H9 (cell line): ENCODE results near the gene GSG1L. TPM values are rescaled to one million over a fixed set of nuclear protein-coding genes. Genes with fewer than 3 reads are reported as not detected.

ENCODE experiments used
- DNase-seq: peaks from one replicate; pipeline ENCODE4 v3.0.0-alpha.2; 2017
- H2AFZ ChIP-seq: one replicate; pipeline ENCODE4 v1.6.1; 2013; ENCODE audit warnings: mild to moderate bottlenecking, low read length, control low read depth, moderate library complexity
- H2AK5ac ChIP-seq: 2 replicates; pipeline ENCODE4 v1.6.1; 2013; ENCODE audit warnings: low read length, control low read depth, mixed read lengths; ENCODE audit not compliant: insufficient read length
- H2BK120ac ChIP-seq: one replicate; pipeline ENCODE4 v1.6.1; 2013; ENCODE audit warnings: low read depth, mild to moderate bottlenecking, low read length, control low read depth, inconsistent platforms; ENCODE audit not compliant: poor library complexity, severe bottlenecking
- H2BK12ac ChIP-seq: 2 replicates; pipeline ENCODE4 v1.6.1; 2013; ENCODE audit warnings: low read length, control low read depth, mixed read lengths, low read depth; ENCODE audit not compliant: insufficient read length
- H2BK15ac ChIP-seq: 2 replicates; pipeline ENCODE4 v1.6.1; 2013; ENCODE audit warnings: low read depth, low read length, control low read depth
- H2BK20ac ChIP-seq: one replicate; pipeline ENCODE4 v1.6.1; 2013; ENCODE audit warnings: low read depth, mild to moderate bottlenecking, low read length, control low read depth, inconsistent platforms; ENCODE audit not compliant: poor library complexity, severe bottlenecking
- H2BK5ac ChIP-seq: 2 replicates; pipeline ENCODE4 v1.6.1; 2013; ENCODE audit warnings: low read length, control low read depth, mixed read lengths; ENCODE audit not compliant: insufficient read length
- H3K14ac ChIP-seq: 2 replicates; pipeline ENCODE4 v1.6.1; 2013; ENCODE audit warnings: low read length, control low read depth; ENCODE audit not compliant: insufficient read depth
- H3K18ac ChIP-seq: 2 replicates; pipeline ENCODE4 v1.6.1; 2013; ENCODE audit warnings: low read depth, mild to moderate bottlenecking, mixed read lengths, low read length, control low read depth; ENCODE audit not compliant: insufficient read length
- H3K23ac ChIP-seq: 2 replicates; pipeline ENCODE4 v1.6.1; 2013; ENCODE audit warnings: low read length, control low read depth, mixed read lengths, low read depth; ENCODE audit not compliant: insufficient read length
- H3K23me2 ChIP-seq: 2 replicates; pipeline ENCODE4 v1.6.1; 2013; ENCODE audit warnings: low read depth, mild to moderate bottlenecking, mixed read lengths, low read length, control low read depth; ENCODE audit not compliant: insufficient read length, poor library complexity, severe bottlenecking
- H3K27ac ChIP-seq: 2 replicates; pipeline ENCODE4 v1.5.1; 2013; ENCODE audit warnings: low read length, control low read depth, mixed read lengths, low read depth; ENCODE audit not compliant: insufficient read length
- H3K27me3 ChIP-seq: 2 replicates; pipeline ENCODE4 v1.6.1; 2013; ENCODE audit warnings: low read length, control low read depth, inconsistent platforms; ENCODE audit not compliant: insufficient read depth
- H3K4ac ChIP-seq: 2 replicates; pipeline ENCODE4 v1.6.1; 2013; ENCODE audit warnings: low read depth, mild to moderate bottlenecking, control low read depth, inconsistent platforms, low read length, moderate library complexity
- H3K4me1 ChIP-seq: 2 replicates; pipeline ENCODE4 v1.6.1; 2013; ENCODE audit warnings: low read length, control low read depth, inconsistent platforms; ENCODE audit not compliant: insufficient read depth
- H3K4me2 ChIP-seq: 2 replicates; pipeline ENCODE4 v1.6.1; 2013; ENCODE audit warnings: low read length, control low read depth, mixed read lengths; ENCODE audit not compliant: insufficient read length, insufficient read depth
- H3K56ac ChIP-seq: 2 replicates; pipeline ENCODE4 v1.6.1; 2013; ENCODE audit warnings: low read depth, mild to moderate bottlenecking, mixed read lengths, low read length, control low read depth; ENCODE audit not compliant: insufficient read length
- H3K79me1 ChIP-seq: 2 replicates; pipeline ENCODE4 v1.6.1; 2013; ENCODE audit warnings: low read depth, mild to moderate bottlenecking, moderate library complexity, low read length, control low read depth, inconsistent platforms; ENCODE audit not compliant: insufficient read depth, poor library complexity, severe bottlenecking
- H3K79me2 ChIP-seq: 2 replicates; pipeline ENCODE4 v1.6.1; 2013; ENCODE audit warnings: low read length, control low read depth, inconsistent platforms; ENCODE audit not compliant: insufficient read depth
- H3K9ac ChIP-seq: 2 replicates; pipeline ENCODE4 v1.6.1; 2013; ENCODE audit warnings: low read length, control low read depth, mixed read lengths; ENCODE audit not compliant: insufficient read length; ENCODE audit errors: extremely low read depth
- H3K9me3 ChIP-seq: one replicate; pipeline ENCODE4 v1.6.1; 2013; ENCODE audit warnings: low read depth, low read length, inconsistent platforms; ENCODE audit not compliant: control insufficient read depth
- H3T11ph ChIP-seq: one replicate; pipeline ENCODE4 v1.6.1; 2013; ENCODE audit warnings: mild to moderate bottlenecking, low read length, control low read depth, inconsistent platforms
- H4K20me1 ChIP-seq: one replicate; pipeline ENCODE4 v1.6.1; 2013; ENCODE audit not compliant: control insufficient read depth, insufficient read length, insufficient read depth
- H4K5ac ChIP-seq: 2 replicates; pipeline ENCODE4 v1.6.1; 2013; ENCODE audit warnings: low read depth, mild to moderate bottlenecking, mixed read lengths, low read length, control low read depth; ENCODE audit not compliant: insufficient read length
- H4K8ac ChIP-seq: replicated peaks from 2 replicates; pipeline ENCODE4 v1.6.1; 2013; ENCODE audit warnings: low read length, control low read depth, mixed read lengths, low read depth; ENCODE audit not compliant: insufficient read length
- H4K91ac ChIP-seq: 2 replicates; pipeline ENCODE4 v1.6.1; 2013; ENCODE audit warnings: low read depth, mild to moderate bottlenecking, moderate library complexity, mixed read lengths, low read length, control low read depth; ENCODE audit not compliant: insufficient read length
- H3K27ac Mint-ChIP-seq, 3 experiments: 2 replicates in 2 of 3; 3 replicates in 1 of 3; pipeline ENCODE4 v1.8.0; 2020 to 2021; ENCODE audit warnings: mixed read lengths in 3 of 3, mild to moderate bottlenecking in 1 of 3, moderate library complexity in 1 of 3
- H3K27me3 Mint-ChIP-seq: 2 replicates; pipeline ENCODE4 v1.8.0; 2021; ENCODE audit warnings: low read depth, mild to moderate bottlenecking, moderate library complexity, mixed read lengths
- H3K36me3 Mint-ChIP-seq, 3 experiments: 2 replicates in 2 of 3; 3 replicates in 1 of 3; pipeline ENCODE4 v1.8.0; 2020 to 2021; ENCODE audit warnings: low read depth in 3 of 3, mixed read lengths in 3 of 3; ENCODE audit not compliant: insufficient read depth in 1 of 3
- H3K4me1 Mint-ChIP-seq, 2 experiments: 2 replicates each; pipeline ENCODE4 v1.8.0; 2020; ENCODE audit warnings: mixed read lengths in 2 of 2
- H3K4me3 Mint-ChIP-seq, 2 experiments: 2 replicates in 1 of 2; 3 replicates in 1 of 2; pipeline ENCODE4 v1.8.0; 2020 to 2021; ENCODE audit warnings: mild to moderate bottlenecking in 2 of 2, mixed read lengths in 2 of 2, moderate library complexity in 1 of 2
- H3K9me3 Mint-ChIP-seq, 2 experiments: 2 replicates in 1 of 2; 3 replicates in 1 of 2; pipeline ENCODE4 v1.8.0; 2020; ENCODE audit warnings: mild to moderate bottlenecking in 2 of 2, mixed read lengths in 2 of 2, moderate library complexity in 1 of 2
- WGBS: extraction: QIAGEN DNeasy Blood & Tissue Kit; methylation state at CpG from one replicate; pipeline ENCODE4 v1.1.7; 2013; ENCODE audit warnings: missing lambda C conversion rate, low lambda C conversion rate, mixed read lengths; ENCODE audit not compliant: insufficient read length; ENCODE audit errors: extremely low coverage; 5-methylcytosine and 5-hydroxymethylcytosine counted together
- total RNA-seq: library from RNA; stranded (reverse); gene quantifications from 2 replicates; pipeline ENCODE4 v1.2.1, GENCODE V29; 2021
- TF ChIP-seq, protein P1 (sequence below): fragments of 200-600 bp; sonication (generic); conservative IDR thresholded peaks from 3 replicates; pipeline ENCODE4 v1.8.0; 2021; ENCODE audit warnings: antibody characterized with exemption, mild to moderate bottlenecking

GSG1L gene
- total RNA-seq, 1 experiment from 2014 or later, result 0.35 TPM

DNA sequence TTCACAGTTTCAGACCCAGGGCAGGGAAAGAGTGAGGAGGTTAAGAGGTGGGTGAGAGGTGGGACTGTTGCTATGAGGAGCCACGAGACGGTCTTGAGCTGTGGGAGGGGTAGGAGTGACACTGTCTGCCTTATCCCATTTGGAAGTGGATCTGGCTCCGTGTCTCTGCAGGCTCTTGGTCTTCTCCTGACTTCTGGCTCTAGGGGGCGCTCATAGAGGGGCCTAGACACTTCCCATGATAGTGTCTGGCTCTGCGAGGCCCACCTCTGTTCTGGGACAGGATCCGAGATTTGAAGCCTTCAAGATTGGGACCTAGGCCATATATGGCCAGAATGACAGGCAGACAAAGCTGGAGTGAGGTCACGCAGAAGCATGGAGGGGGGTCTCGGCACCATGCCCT, 204.5 kb downstream of the GSG1L start:
- H3K4me1 Mint-ChIP-seq, result peaks cover 0 to 9% of the 10 kb centered on the region in 2 experiments; a peak in 1 of 4 replicates
- no peak overlapping the region for H2AFZ ChIP-seq
- DNase-seq, result peak; percentile 70
- H3K14ac ChIP-seq, result no peak overlapping the region
- H3K23me2 ChIP-seq, result no peaks in the 10 kb centered on the region
- H3K4me1 ChIP-seq, result no peaks in the 10 kb centered on the region
- peaks cover 11 to 14% of the 10 kb centered on the region in 2 experiments for H3K9me3 Mint-ChIP-seq
- no peak overlapping the region for H3K4me3 Mint-ChIP-seq
- WGBS, result no CpG with 5 or more reads among the region's 8 CpGs
- no peak overlapping the region for H3K23ac ChIP-seq
- no peak overlapping the region for H2BK5ac ChIP-seq
- H2BK12ac ChIP-seq, result no peak overlapping the region
- H3K18ac ChIP-seq, result no peak overlapping the region
- H3K27ac Mint-ChIP-seq, result no peak overlapping the region; a peak in 1 of 7 replicates
- H4K91ac ChIP-seq, result no peak overlapping the region
- H4K8ac ChIP-seq, result no peak overlapping the region
- H3K9me3 ChIP-seq, result no peaks in the 10 kb centered on the region
- H3K27ac ChIP-seq, result no peak overlapping the region
- no peaks in the 10 kb centered on the region for H3K27me3 ChIP-seq
- no peak overlapping the region for H3T11ph ChIP-seq
- no peak overlapping the region for H2BK20ac ChIP-seq
- H3K4me2 ChIP-seq, result no peak overlapping the region
- H3K56ac ChIP-seq, result no peak overlapping the region
- H3K4ac ChIP-seq, result no peak overlapping the region
- H3K79me2 ChIP-seq, result no peaks in the 10 kb centered on the region
- no peak overlapping the region for H4K5ac ChIP-seq
- no peaks in the 10 kb centered on the region for H3K79me1 ChIP-seq
- H2BK120ac ChIP-seq, result no peak overlapping the region
- H3K36me3 Mint-ChIP-seq, result peaks cover 0 to 4% (median 0%) of the 10 kb centered on the region in 3 experiments; a peak in 1 of 7 replicates
- no peak overlapping the region for H2BK15ac ChIP-seq
- H3K9ac ChIP-seq, result no peak overlapping the region
- TF ChIP-seq, protein P1, sequence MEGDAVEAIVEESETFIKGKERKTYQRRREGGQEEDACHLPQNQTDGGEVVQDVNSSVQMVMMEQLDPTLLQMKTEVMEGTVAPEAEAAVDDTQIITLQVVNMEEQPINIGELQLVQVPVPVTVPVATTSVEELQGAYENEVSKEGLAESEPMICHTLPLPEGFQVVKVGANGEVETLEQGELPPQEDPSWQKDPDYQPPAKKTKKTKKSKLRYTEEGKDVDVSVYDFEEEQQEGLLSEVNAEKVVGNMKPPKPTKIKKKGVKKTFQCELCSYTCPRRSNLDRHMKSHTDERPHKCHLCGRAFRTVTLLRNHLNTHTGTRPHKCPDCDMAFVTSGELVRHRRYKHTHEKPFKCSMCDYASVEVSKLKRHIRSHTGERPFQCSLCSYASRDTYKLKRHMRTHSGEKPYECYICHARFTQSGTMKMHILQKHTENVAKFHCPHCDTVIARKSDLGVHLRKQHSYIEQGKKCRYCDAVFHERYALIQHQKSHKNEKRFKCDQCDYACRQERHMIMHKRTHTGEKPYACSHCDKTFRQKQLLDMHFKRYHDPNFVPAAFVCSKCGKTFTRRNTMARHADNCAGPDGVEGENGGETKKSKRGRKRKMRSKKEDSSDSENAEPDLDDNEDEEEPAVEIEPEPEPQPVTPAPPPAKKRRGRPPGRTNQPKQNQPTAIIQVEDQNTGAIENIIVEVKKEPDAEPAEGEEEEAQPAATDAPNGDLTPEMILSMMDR, result peak; percentile 72
- peaks cover 3% of the 10 kb centered on the region for H3K27me3 Mint-ChIP-seq
- H2AK5ac ChIP-seq, result no peak overlapping the region
- no peaks in the 10 kb centered on the region for H4K20me1 ChIP-seq
